HepG2 (cell line): ENCODE results near the gene NAT9. TPM values are rescaled to one million over a fixed set of nuclear protein-coding genes. Genes with fewer than 3 reads are reported as not detected.

ENCODE experiments used
- ATAC-seq: fragments of 200-7000 bp; cut with Tn5 transposase; 3 replicates; pipeline ENCODE4 v1.9.1; 2020; ENCODE audit warnings: mild to moderate bottlenecking, moderate library complexity
- BruUV-seq: library from RNA; stranded (reverse); fragments of 400-500 nt; replicated peaks from 2 replicates; lab custom pipeline; 2021; lab: Mats Ljungman, UMichigan
- CTCF ChIA-PET: fragments of 300-600 bp; formaldehyde crosslinking; extraction: SDS; loops from one replicate; lab custom pipeline; 2021; ENCODE audit warnings: low total read pairs, inconsistent platforms, low intra/inter-chr PET ratio; lab: Yijun Ruan, JAX
- POLR2A ChIA-PET: fragments of 350-600 bp; sonication (Branson Sonifier 250); formaldehyde crosslinking; loops from one replicate; lab custom pipeline; 2020; ENCODE audit warnings: antibody characterized with exemption, inconsistent platforms; lab: Yijun Ruan, JAX
- DNase-seq: peaks from one replicate; pipeline ENCODE4 v3.0.0-alpha.2; 2015; ENCODE audit warnings: low spot score
- FAIRE-seq: peaks from 3 replicates; lab custom pipeline; 2011; peaks lifted over from hg19 to GRCh38; lab: Jason Lieb, UNC
- H2AFZ ChIP-seq: one replicate; pipeline ENCODE4 v1.6.1; 2011; ENCODE audit warnings: low read length, inconsistent platforms
- H3K27ac ChIP-seq: fragments of 300-600 bp; 3 replicates; pipeline ENCODE4 v1.8.0; 2011; ENCODE audit warnings: mixed run types, mild to moderate bottlenecking, mixed read lengths, low read length, inconsistent platforms; ENCODE audit not compliant: insufficient read depth; ENCODE audit errors: extremely low read length
- H3K27me3 ChIP-seq, 2 experiments: fragments of 200-600 bp in 1 of 2; 2 replicates in 1 of 2; 3 replicates in 1 of 2; pipeline versions ENCODE4 v1.6.0 to v1.8.0; 2011; ENCODE audit warnings: low read length in 2 of 2, mild to moderate bottlenecking in 2 of 2, moderate library complexity in 2 of 2, inconsistent platforms in 1 of 2; ENCODE audit not compliant: insufficient read depth in 2 of 2, control insufficient read depth in 1 of 2
- H3K36me3 ChIP-seq, 2 experiments: fragments of 200-600 bp in 1 of 2; replicated peaks in 1 of 2; 2 replicates in 1 of 2; 3 replicates in 1 of 2; pipeline versions ENCODE4 v1.5.1 to v1.8.0; 2011; ENCODE audit warnings: low read length in 2 of 2, inconsistent platforms in 1 of 2; ENCODE audit not compliant: insufficient read depth in 2 of 2, control insufficient read depth in 1 of 2
- H3K4me1 ChIP-seq: 2 replicates; pipeline ENCODE4 v1.5.1; 2012; ENCODE audit warnings: low read length, inconsistent platforms; ENCODE audit not compliant: insufficient read depth
- H3K4me2 ChIP-seq: 2 replicates; pipeline ENCODE4 v1.6.0; 2011; ENCODE audit warnings: low read depth, low read length, inconsistent platforms
- H3K4me3 ChIP-seq, 3 experiments: fragments of 200-600 bp in 1 of 3; sonication (generic), shearing (Covaris generic) in 1 of 3; replicated peaks in 1 of 3; 2 replicates each; pipeline ENCODE4 v1.5.1; 2011 to 2016; ENCODE audit warnings: low read length in 3 of 3, inconsistent platforms in 2 of 3, low read depth in 2 of 3, mild to moderate bottlenecking in 2 of 3, control low read depth in 1 of 3, mixed read lengths in 1 of 3; ENCODE audit not compliant: insufficient read depth in 1 of 3
- H3K79me2 ChIP-seq: one replicate; pipeline ENCODE4 v1.6.1; 2011; ENCODE audit warnings: low read length, inconsistent platforms; ENCODE audit not compliant: insufficient read depth
- H3K9ac ChIP-seq: 2 replicates; pipeline ENCODE4 v1.6.0; 2011; ENCODE audit warnings: mild to moderate bottlenecking, low read depth, low read length, inconsistent platforms; ENCODE audit not compliant: insufficient read depth
- H3K9me3 ChIP-seq: 2 replicates; pipeline ENCODE4 v1.5.1; 2012; ENCODE audit warnings: mild to moderate bottlenecking, low read length
- H4K20me1 ChIP-seq: 2 replicates; pipeline ENCODE4 v1.6.0; 2011; ENCODE audit warnings: inconsistent platforms, mild to moderate bottlenecking, low read length, moderate library complexity; ENCODE audit not compliant: insufficient read depth
- CEBPB ChIP-seq: IDR thresholded peaks from 2 replicates; pipeline ENCODE4 v1.6.1; 2011; ENCODE audit warnings: low read depth, low read length, improper control_type of control experiment, borderline replicate concordance
- FOXC1 ChIP-seq: sonication (generic); formaldehyde crosslinking; IDR thresholded peaks from 2 replicates; pipeline ENCODE4 v1.8.0; 2022; ENCODE audit warnings: mild to moderate bottlenecking, missing genetic modification reagents, borderline replicate concordance
- GPN1 ChIP-seq: sonication (generic); formaldehyde crosslinking; IDR thresholded peaks from 2 replicates; pipeline ENCODE4 v1.5.1; 2020; ENCODE audit warnings: missing genetic modification reagents, borderline replicate concordance
- ZNF275 ChIP-seq: sonication (generic); formaldehyde crosslinking; IDR thresholded peaks from 2 replicates; pipeline ENCODE4 v1.8.0; 2022; ENCODE audit warnings: missing genetic modification reagents, mild to moderate bottlenecking, inconsistent platforms, borderline replicate concordance
- WGBS: methylation state at CpG from one replicate; pipeline ENCODE4 v1.1.6; 2017; ENCODE audit warnings: low lambda C conversion rate; 5-methylcytosine and 5-hydroxymethylcytosine counted together
- in situ Hi-C: cut with HindIII; loops from 2 replicates; pipeline ENCODE4 v1.10.0; 2017; ENCODE audit warnings: low pct_unique_long_range_greater_than_20kb; ENCODE audit not compliant: extremely low pct_ligation_motif_present
- intact Hi-C: fragments of 100-400 bp; cut with micrococcal nuclease; formaldehyde crosslinking; loops from one replicate; pipeline ENCODE4 v1.10.0; 2022; ENCODE audit not compliant: unreplicated experiment
- polyA plus RNA-seq, 8 experiments: library from polyadenylated mRNA; depleted of rRNA in 3 of 8; stranded (reverse) in 7 of 8; unstranded in 1 of 8; fragments of >200 nt; fragmentation: Illumina TruSeq in 4 of 8; extraction: Trizol in 4 of 8; gene quantifications; 2 replicates each; pipeline versions ENCODE4 v1.2.1 to v1.2.3, GENCODE V29; 2011 to 2016; ENCODE audit warnings: low read depth in 4 of 8, missing spikeins in 1 of 8, mixed read lengths in 1 of 8; ENCODE audit not compliant: insufficient read depth in 1 of 8
- total RNA-seq, 5 experiments: library from RNA; depleted of rRNA; stranded (reverse); fragments of >200 nt; fragmentation: Illumina TruSeq; extraction: Trizol; gene quantifications; 2 replicates each; pipeline ENCODE4 v1.2.3, GENCODE V29; 2016; ENCODE audit warnings: low read depth in 1 of 5

The NAT9 gene
- total and polyA plus RNA-seq, 2 of the 13 experiments (the other 11 are each of a cell fraction or from before 2014, with no cell fraction given) = 39.7 to 44.2 TPM

GRCh38 chr17:74790161-74791058, 14.3 kb upstream of the NAT9 start:
- Histone ChIP-seq H3K36me3 (peaks cover 10 to 28% of the 10 kb centered on the region in 2 experiments), H3K4me3 (no peak overlapping the region), H3K9me3 (no peaks in the 10 kb centered on the region), H3K4me2 (no peak overlapping the region), H3K79me2 (no peaks in the 10 kb centered on the region), H2AFZ (no peak overlapping the region), H4K20me1 (no peaks in the 10 kb centered on the region), H3K27me3 (no peaks in the 10 kb centered on the region), H3K9ac (no peak overlapping the region)
- DNase-seq (no peak), FAIRE-seq (no peak), ATAC-seq (no peak)
- BruUV-seq = no TSS peak
- WGBS = 90% methylated on average over 21 of the region's 21 CpGs
- CTCF ChIA-PET = interaction anchor here (0.6 to 2.2 kb wide), 11 partner anchors 10 to 170 kb away, joined by 3 to 30 read pairs (median 9); partner anchors contain the start of genes GRIN2C and NHERF1
- in situ Hi-C loops = loop anchor here (5.0 kb wide), 1 partner anchor 72 kb away; no protein-coding TSS in a partner anchor
- intact Hi-C loops = loop anchor here (1.0 to 5.0 kb wide), 2 partner anchors 72 to 172 kb away; no protein-coding TSS in a partner anchor
- no peak for TF ChIP-seq GPN1
- TF ChIP-seq, all 625 proteins: peak for 0
- POLR2A ChIA-PET = interaction anchor here (0.7 kb wide), 1 partner anchor 40 kb away, joined by 3 read pairs; no protein-coding TSS in a partner anchor
- Histone ChIP-seq H3K4me1 (no peaks in the 10 kb centered on the region), H3K27ac (no peak overlapping the region)

- Histone ChIP-seq H3K27ac (no peak overlapping the region), H4K20me1 (no peaks in the 10 kb centered on the region), H3K9me3 (no peaks in the 10 kb centered on the region), H3K4me3 (no peak overlapping the region), H3K36me3 (peaks cover 3 to 14% of the 10 kb centered on the region in 2 experiments; a peak in 4 of 5 replicates), H3K4me1 (no peaks in the 10 kb centered on the region), H2AFZ (no peak overlapping the region), H3K27me3 (no peaks in the 10 kb centered on the region), H3K4me2 (no peak overlapping the region), H3K9ac (no peak overlapping the region), H3K79me2 (no peaks in the 10 kb centered on the region)
- CTCF ChIA-PET = no interaction called here
- intact Hi-C loops = no loop called here
- FAIRE-seq (no peak), DNase-seq (no peak), ATAC-seq (no peak)
- WGBS = 95% methylated on average over 16 of the region's 16 CpGs
- no peak for TF ChIP-seq ZNF275
- TF ChIP-seq FOXC1 (CRISPR knock-in tag) = no peak
- peak; percentile 84 for TF ChIP-seq CEBPB
- in situ Hi-C loops = no loop called here
- POLR2A ChIA-PET = interaction anchor here (1.0 kb wide), 1 partner anchor 86 kb away, joined by 4 read pairs; the partner anchor contains the start of gene FDXR
- no TSS peak for BruUV-seq
Observed at GRCh38 chr17:74786431-74787055, 10.4 kb upstream of the NAT9 start.
